Measurements from ENCODE around the gene TYROBP.
A peak's percentile ranks its signal among the peaks of the same experiment; 100 is the strongest.

TYROBP gene

DNA sequence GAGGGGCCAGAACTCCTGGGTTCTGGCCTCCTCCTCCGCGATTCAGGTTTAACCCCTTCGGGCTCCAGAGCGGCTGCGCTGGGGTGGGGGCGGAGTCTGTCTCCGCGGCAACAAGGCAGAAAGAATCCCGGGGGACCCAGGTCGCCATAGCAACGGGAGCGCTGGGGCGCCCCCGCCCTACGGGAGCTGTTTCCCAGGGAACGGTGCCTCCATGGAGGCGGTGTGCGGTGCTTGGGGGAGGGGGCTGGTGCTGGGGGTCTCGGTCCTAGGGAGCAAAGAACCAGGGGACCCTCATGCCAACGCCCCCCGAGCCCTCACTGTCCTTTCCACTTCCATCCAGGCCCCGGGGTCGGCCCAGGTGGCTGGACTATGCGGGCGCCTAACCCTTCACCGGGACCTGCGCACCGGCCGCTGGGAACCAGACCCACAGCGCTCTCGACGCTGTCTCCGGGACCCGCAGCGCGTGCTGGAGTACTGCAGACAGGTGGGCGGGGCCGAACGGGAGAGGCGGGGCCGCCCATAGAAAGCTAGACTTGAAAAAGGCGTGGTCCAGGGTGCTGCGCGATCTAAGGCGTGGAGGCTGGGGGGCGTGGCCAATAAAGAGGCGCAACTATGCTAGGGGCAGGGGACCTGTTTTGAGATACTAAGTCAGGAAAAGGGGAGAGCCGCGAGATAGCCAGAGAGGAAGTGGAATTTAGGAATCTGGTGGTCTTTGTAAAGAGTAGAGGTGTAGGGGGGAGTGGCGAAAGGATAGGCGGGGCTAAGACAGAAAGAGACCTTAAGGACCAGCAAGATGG lies 38.6 kb downstream of the TYROBP start:
- peak; percentile 93 for DNase-seq (ENCODE audit: extremely low read depth, insufficient read length)

DNA sequence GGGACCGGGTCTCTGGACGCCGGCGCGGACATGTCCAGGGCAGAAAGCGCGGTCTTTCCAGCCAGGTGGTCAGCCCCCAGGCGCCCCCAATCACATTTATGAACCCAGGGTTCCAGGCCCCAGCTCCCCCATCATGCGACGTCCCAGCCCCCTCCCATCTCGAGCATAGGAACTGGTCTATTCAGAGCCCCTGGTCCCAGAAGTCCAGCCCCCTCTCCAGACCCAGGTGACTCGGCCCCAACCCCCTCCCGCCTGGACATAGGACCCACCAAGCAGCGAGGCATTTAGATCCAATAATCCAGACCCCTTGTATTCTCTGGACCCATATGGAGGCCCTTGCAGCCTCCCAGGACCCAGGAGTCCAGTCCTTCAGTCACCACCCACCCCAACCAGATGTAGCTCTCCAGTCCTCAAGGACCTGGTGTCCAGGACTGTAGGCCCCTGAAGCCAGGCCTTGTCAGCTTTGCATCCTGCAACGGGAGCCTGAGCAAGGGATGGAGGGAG lies 39.2 kb downstream of the TYROBP start:
- H3K4me3 ChIP-seq (replicated peaks; ENCODE audit: low read depth, low read length): no peak overlapping the region; the same call in 1 of the 2 replicates
- H3K36me3 ChIP-seq (ENCODE audit: control insufficient read depth, insufficient read depth, low read length): no peaks in the 10 kb centered on the region
- TF ChIP-seq, protein P1, sequence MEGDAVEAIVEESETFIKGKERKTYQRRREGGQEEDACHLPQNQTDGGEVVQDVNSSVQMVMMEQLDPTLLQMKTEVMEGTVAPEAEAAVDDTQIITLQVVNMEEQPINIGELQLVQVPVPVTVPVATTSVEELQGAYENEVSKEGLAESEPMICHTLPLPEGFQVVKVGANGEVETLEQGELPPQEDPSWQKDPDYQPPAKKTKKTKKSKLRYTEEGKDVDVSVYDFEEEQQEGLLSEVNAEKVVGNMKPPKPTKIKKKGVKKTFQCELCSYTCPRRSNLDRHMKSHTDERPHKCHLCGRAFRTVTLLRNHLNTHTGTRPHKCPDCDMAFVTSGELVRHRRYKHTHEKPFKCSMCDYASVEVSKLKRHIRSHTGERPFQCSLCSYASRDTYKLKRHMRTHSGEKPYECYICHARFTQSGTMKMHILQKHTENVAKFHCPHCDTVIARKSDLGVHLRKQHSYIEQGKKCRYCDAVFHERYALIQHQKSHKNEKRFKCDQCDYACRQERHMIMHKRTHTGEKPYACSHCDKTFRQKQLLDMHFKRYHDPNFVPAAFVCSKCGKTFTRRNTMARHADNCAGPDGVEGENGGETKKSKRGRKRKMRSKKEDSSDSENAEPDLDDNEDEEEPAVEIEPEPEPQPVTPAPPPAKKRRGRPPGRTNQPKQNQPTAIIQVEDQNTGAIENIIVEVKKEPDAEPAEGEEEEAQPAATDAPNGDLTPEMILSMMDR (IDR thresholded peaks at IDR 0.05; ENCODE audit: insufficient read depth, low read length, poor library complexity, severe bottlenecking): no peak
- H3K27me3 ChIP-seq (replicated peaks; ENCODE audit: control insufficient read depth, insufficient read depth, low read length): peaks cover 2% of the 10 kb centered on the region
- DNase-seq (ENCODE audit: extremely low read depth, insufficient read length): no peak

More for the DNA sequence above, 38.6 kb downstream of the TYROBP start:
- peak overlapping the region; percentile 21 for H3K4me3 ChIP-seq (replicated peaks; ENCODE audit: low read depth, low read length)
- no peaks in the 10 kb centered on the region for H3K36me3 ChIP-seq (ENCODE audit: control insufficient read depth, insufficient read depth, low read length)
- peaks cover 2% of the 10 kb centered on the region for H3K27me3 ChIP-seq (replicated peaks; ENCODE audit: control insufficient read depth, insufficient read depth, low read length)
- TF ChIP-seq, protein P1 (IDR thresholded peaks at IDR 0.05; ENCODE audit: insufficient read depth, low read length, poor library complexity, severe bottlenecking): no peak

GRCh38 chr19:35868172-35868822 lies 39.8 kb downstream of the TYROBP start, which contains the start of gene APLP1:
Gene APLP1 (plus strand): TSS chr19:35868574. CDS start chr19:35868637, 63 bp downstream.
- peak; percentile 61 for DNase-seq (ENCODE audit: extremely low read depth, insufficient read length)
- Histone ChIP-seq H3K4me3 (replicated peaks; ENCODE audit: low read depth, low read length) (no peak within 1 kb of the TSS; the same call in 1 of the 2 replicates), H3K36me3 (ENCODE audit: control insufficient read depth, insufficient read depth, low read length) (no peaks in the 10 kb centered on the region), H3K27me3 (replicated peaks; ENCODE audit: control insufficient read depth, insufficient read depth, low read length) (peaks cover 2% of the 10 kb centered on the region)
- TF ChIP-seq, protein P1 (IDR thresholded peaks at IDR 0.05; ENCODE audit: insufficient read depth, low read length, poor library complexity, severe bottlenecking): no peak

- Histone ChIP-seq H3K27me3 (replicated peaks; ENCODE audit: control insufficient read depth, insufficient read depth, low read length) (peaks cover 5% of the 10 kb centered on the region), H3K36me3 (ENCODE audit: control insufficient read depth, insufficient read depth, low read length) (no peaks in the 10 kb centered on the region), H3K4me3 (replicated peaks; ENCODE audit: low read depth, low read length) (no peak overlapping the region)
- no peak for DNase-seq (ENCODE audit: extremely low read depth, insufficient read length)
- TF ChIP-seq, protein P1 (IDR thresholded peaks at IDR 0.05; ENCODE audit: insufficient read depth, low read length, poor library complexity, severe bottlenecking): no peak
These were observed 45.1 kb downstream of the TYROBP start for GRCh38 chr19:35863018-35863417.

DNA sequence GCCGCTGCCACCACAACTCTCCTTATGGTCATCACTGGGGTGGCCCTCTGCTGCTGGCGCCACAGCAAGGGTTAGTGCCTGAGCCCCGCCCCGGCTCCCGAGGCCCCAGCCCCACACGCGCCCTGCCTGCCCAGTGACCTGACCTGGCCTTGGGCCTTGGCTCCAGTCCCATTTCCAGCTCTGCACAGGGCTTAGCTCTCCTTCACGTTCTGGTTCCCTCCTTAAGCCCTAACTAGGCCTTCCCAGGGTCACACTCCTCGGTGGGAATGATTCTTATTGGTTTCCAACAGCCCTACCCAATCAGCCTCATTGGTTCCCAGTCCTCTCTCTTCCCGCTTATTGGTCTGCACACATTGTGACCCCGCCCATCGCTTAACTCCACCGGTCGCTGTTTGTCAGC lies 45.6 kb downstream of the TYROBP start:
- DNase-seq (ENCODE audit: extremely low read depth, insufficient read length): no peak
- no peak overlapping the region for H3K4me3 ChIP-seq (replicated peaks; ENCODE audit: low read depth, low read length)
- H3K36me3 ChIP-seq (ENCODE audit: control insufficient read depth, insufficient read depth, low read length): no peaks in the 10 kb centered on the region
- peaks cover 3% of the 10 kb centered on the region; the same call in 1 of the 2 replicates for H3K27me3 ChIP-seq (replicated peaks; ENCODE audit: control insufficient read depth, insufficient read depth, low read length)
- TF ChIP-seq, protein P1 (IDR thresholded peaks at IDR 0.05; ENCODE audit: insufficient read depth, low read length, poor library complexity, severe bottlenecking): no peak

Data from GM06990 (cell line).